ENCODE data around the gene OR51D1.
A peak's percentile ranks its signal among the peaks of the same experiment; 100 is the strongest.

The OR51D1 gene

GRCh38 chr11:4636962-4637661, at the start of gene OR51D1:
OR51D1 (plus strand) TSS chr11:4637477; CDS start chr11:4639791, 2,314 bp downstream.
- peak; percentile 80 to 86 for ATAC-seq

- ATAC-seq = no peak
Observed at GRCh38 chr11:4589017-4589416, 48.3 kb upstream of the OR51D1 start.

GRCh38 chr11:4593739-4594138, 43.5 kb upstream of the OR51D1 start, which contains the start of gene OR52I1:
OR52I1 (plus strand) TSS chr11:4594039; CDS start chr11:4594039, 0 bp downstream.
- ATAC-seq = no peak

GRCh38 chr11:4605057-4605456, 32.2 kb upstream of the OR51D1 start:
- no peak for ATAC-seq

GRCh38 chr11:4606231-4607015, 30.9 kb upstream of the OR51D1 start:
- no peak for ATAC-seq

GRCh38 chr11:4607096-4607495, 30.2 kb upstream of the OR51D1 start:
- no peak for ATAC-seq

- peak; percentile 100 for ATAC-seq
Observed at GRCh38 chr11:4607781-4608666, 29.3 kb upstream of the OR51D1 start, which contains the start of gene TRIM68. TRIM68 (minus strand) TSS chr11:4608231; CDS start chr11:4605504, 2,727 bp downstream.

GRCh38 chr11:4610258-4610935, 26.9 kb upstream of the OR51D1 start:
- no peak for ATAC-seq

GRCh38 chr11:4611986-4612385, 25.3 kb upstream of the OR51D1 start:
- no peak for ATAC-seq

GRCh38 chr11:4615856-4616444, 21.3 kb upstream of the OR51D1 start:
- no peak for ATAC-seq

- no peak for ATAC-seq
Observed at GRCh38 chr11:4619514-4619913, 17.8 kb upstream of the OR51D1 start.

GRCh38 chr11:4626207-4627099, 10.8 kb upstream of the OR51D1 start:
- no peak for ATAC-seq

GRCh38 chr11:4636136-4636535, 1.1 kb upstream of the OR51D1 start:
- no peak for ATAC-seq

- ATAC-seq = no peak
Observed at GRCh38 chr11:4637662-4638047, 378 bp downstream of the OR51D1 start.

- no peak for ATAC-seq
Observed at GRCh38 chr11:4639931-4640330, 2.7 kb downstream of the OR51D1 start.

GRCh38 chr11:4641501-4641900, 4.2 kb downstream of the OR51D1 start:
- no peak for ATAC-seq

- no peak for ATAC-seq
Observed at GRCh38 chr11:4642043-4642442, 4.8 kb downstream of the OR51D1 start.

GRCh38 chr11:4643076-4643475, 5.8 kb downstream of the OR51D1 start:
- no peak for ATAC-seq

- no peak for ATAC-seq
Observed at GRCh38 chr11:4643682-4644081, 6.4 kb downstream of the OR51D1 start, which contains the start of gene OR51E1. OR51E1 (plus strand) TSS chr11:4643982; CDS start chr11:4652527, 8,545 bp downstream.

GRCh38 chr11:4644233-4644632, 7.0 kb downstream of the OR51D1 start:
- ATAC-seq = no peak

- no peak for ATAC-seq
Observed at GRCh38 chr11:4645974-4646373, 8.7 kb downstream of the OR51D1 start.
